Stimulated activated CD8-positive, alpha-beta memory T cell treated with anti-CD3 and anti-CD28 coated beads, Interleukin-4, amount 100 ng/mL, for 1 hour (primary cell): ENCODE measurements around the gene P3H3.

ENCODE experiments used
- DNase-seq, 2 donors: peaks; one replicate each; pipeline ENCODE4 v3.0.0-alpha.2; 2020; ENCODE audit warnings: low read depth in 2 of 2, low spot score in 1 of 2

P3H3 gene

DNA sequence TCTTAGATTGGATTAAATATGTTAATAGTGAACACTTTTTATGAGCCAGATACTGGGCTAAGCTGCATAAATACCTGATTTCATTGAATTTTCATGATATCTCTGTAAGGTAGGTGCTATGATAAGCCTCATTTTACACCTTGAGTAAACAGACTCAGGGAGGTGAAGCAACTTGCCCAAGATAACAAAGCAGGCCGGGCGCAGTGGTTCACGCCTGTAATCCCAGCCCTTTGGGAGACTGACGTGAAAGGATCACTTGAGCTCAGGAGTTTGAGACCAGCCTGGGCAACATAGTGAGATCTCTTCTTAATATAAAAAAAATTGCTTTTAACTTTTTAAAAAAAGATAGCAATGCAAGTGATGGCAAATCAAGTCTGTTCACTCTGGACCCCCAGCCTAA is 13.9 kb downstream of the P3H3 start:
- DNase-seq = no peak

DNA sequence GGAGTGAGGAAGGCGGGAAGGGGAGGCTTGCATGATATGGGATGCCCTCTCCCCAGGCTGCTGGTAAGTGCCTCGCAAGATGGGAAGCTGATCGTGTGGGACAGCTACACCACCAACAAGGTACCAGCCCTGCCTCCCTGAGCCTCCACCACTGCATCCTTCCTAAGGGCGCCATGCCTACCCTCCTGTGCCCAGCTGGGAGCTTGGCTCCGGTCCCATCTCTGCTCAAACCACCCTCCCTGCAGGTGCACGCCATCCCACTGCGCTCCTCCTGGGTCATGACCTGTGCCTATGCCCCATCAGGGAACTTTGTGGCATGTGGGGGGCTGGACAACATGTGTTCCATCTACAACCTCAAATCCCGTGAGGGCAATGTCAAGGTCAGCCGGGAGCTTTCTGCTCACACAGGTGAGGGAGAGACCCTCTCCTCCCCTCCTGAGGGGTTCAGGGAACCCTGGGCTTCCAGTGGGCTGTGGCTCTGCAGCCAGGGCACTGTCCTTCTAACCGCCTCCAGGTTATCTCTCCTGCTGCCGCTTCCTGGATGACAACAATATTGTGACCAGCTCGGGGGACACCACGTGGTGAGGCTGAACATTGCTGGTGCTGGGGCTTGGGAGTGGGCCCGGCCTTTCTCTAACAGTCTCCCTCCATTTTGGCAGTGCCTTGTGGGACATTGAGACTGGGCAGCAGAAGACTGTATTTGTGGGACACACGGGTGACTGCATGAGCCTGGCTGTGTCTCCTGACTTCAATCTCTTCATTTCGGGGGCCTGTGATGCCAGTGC is 15.1 kb downstream of the P3H3 start:
- no peak for DNase-seq

DNA sequence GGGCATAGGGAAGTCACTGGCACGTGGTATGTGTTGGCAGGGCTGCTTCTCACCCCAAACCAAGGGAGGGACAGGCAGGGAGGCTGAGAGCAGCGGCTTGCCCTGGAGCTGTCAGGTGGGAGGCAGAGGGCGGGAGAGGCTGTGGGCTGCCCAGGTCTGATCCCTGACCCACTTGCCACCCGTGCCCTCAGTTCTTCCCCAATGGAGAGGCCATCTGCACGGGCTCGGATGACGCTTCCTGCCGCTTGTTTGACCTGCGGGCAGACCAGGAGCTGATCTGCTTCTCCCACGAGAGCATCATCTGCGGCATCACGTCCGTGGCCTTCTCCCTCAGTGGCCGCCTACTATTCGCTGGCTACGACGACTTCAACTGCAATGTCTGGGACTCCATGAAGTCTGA is 17.2 kb downstream of the P3H3 start:
- DNase-seq = no peak

DNA sequence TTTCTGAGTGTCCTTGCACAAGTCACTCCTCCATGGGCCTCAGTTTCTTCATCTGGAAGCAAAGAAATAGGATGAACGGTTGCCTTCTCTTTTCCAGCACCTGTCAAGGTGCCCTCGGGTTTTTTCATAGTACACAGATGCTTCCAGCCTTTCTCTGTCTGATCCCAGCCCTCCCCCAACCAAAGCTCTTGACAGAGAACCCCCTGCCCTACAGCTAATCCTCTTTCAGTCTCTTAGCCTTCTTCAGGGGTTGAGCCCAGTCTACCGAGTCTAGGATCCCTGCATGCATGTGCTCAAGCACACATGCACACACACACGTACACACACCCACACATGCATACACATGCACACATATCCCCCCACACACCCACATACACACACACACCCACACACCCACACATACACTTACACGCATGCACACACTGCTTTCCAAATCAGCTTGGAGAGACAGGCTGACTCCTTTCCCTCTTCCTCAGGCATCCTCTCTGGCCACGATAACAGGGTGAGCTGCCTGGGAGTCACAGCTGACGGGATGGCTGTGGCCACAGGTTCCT is 18.2 kb downstream of the P3H3 start:
- no peak for DNase-seq

DNA sequence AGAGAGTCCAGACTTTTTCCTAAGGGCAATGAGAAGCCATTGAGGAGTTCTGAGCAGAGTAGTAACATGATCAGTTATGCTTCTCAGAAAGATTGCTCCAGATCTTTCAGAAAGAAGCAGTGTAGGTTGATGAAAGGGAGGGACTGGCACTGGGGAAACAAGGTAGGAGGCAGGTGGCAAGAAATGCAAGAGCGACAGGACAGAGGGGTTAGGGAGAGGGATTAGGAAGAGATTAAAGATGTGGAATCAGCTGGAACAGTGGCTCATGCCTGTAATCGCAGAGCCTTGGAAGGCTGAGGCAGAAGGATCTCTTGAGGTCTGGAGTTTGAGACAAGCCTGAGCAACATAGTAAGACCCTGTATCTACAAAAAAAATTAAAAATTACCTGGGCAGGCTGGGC is 19.5 kb downstream of the P3H3 start:
- no peak for DNase-seq

DNA sequence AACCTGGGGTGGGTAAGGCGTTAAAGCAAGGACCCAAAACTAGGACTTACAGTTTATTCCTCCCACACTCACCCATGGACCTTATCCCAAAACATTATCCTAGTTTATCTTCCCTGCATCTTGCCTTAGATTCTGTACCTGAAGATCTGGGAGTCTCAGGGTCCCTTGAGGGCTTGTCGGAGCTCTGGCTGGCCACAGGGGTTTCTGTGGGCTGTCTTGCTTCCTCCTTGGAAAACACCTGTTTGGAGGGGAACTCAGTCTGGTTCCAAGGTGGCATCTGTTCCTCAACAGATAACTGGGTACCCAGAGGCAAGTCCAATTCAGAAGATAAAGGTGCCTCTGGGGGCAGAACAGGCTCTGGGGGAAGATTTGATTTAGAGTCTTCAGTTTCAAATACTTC is 21.2 kb downstream of the P3H3 start:
- DNase-seq = no peak

DNA sequence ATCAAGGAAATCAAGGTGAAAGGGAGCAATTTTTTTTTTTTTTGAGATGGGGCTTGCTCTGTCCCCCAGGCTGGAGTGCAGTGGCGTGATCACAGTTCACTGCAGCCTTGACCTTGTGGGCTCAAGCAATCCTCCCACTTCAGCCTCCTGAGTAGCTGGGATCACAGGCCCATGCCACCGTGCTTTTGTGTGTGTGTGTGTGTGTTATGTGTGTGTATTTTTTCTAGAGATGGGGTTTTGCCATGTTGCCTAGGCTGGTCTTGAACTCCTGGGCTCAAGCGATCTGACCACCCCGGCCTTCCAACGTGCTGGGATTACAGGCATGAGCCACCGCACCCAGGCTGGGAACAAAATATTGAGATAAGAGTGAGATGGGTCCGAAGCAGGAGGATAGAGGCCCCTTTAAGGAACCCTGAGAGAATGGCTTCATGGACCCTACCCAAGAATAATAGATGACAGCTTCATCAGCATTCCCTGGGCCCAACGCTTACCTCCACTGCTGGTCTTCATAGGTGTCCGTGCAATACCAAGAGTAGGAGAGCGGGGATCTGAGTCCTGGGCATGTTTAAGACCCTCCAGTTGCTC is 21.9 kb downstream of the P3H3 start:
- no peak for DNase-seq

DNA sequence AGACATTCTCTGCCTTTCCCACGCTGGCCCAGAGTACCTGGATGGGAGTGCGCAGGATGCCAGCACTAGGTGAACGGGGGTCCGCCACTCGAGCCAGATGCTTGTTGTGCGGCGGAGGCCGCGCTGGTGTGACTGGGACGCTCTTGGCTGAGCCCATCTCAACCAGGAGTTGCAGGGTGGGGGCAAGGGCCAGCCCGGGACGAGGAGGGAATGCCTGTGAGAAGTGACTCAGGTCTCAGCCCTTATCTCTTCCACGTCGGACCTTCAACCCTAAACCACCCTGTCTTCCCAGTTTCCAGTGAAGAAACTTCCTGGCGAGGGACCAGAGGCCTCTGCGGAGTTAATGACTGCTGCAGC is 22.6 kb downstream of the P3H3 start:
- DNase-seq = no peak

DNA sequence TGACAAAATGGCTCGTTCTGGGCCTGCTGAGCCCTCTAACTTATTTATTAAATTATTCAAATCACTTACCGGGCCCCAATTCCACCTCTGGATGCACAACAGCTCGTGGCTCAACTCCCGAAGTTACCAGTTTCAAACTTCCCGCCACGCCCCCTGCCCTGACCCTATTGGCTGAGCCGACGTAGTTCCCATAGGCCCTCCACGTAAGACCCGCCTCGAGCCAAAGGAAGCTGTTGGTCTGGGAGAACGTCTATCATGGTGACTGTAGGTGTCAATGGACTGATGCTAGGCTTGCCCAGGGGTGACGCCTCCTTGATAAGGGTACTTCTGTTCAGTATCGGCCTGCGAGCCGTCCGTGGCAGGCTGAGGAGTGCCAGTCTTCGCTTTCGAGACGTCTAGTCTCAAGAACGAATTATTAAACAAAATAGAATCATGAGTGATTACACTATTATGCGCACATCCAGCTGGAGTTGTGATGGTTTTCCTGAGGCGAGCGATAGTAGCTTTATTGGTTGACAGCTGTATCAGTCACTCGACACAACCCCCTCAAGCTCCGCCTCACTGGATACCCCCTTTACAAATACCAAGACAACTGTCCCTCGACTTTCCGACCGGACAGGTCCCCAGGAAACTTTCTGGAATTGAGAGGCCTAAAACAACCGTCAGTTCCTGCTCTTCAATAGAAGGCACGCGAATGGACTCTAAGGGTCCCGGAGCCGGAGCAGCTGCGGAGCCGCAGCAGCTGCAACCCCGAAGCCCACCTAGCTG is 23.1 kb downstream of the P3H3 start, which contains the start of gene CDCA3:
CDCA3 (minus strand) TSS at position 134 of the 768 bp plus-strand sequence. CDS start 334 bp downstream, outside the sequence.
- peak; percentile 80 to 85 for DNase-seq

DNA sequence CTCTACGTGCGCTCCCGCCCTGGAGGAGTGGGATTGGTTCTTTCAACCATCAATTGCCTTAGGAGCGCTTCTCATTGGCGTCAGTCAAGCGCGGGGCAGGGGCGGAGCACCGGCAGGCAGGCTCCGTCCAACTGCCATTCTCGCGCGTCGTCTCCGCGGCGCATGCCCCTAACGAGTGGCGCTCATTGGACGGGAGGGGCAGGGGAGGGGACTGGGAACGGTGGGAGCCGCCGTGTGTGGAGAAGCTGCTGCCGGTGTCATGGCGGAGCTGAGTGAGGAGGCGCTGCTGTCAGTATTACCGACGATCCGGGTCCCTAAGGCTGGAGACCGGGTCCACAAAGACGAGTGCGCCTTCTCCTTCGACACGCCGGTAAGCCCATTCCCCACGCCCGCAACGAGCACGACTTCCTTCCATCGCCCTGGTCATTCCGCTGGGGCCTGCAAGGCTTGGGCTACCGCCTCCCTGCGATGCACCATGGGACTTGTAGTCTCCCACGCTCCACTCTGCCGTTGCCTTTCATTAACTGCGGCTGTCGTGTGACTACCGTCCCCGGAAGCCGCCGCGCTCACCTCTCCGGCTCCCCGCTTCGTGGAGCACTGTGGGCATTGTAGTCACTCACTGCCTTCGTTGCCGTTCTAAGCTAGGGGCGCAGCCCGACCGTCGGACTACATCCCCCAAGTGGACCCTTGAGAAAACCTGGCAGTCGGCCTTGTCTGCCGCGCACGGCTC is 23.9 kb downstream of the P3H3 start, which contains the start of gene USP5:
USP5 (plus strand) TSS at position 230 of the 730 bp plus-strand sequence; CDS start at position 260, 30 bp downstream.
- DNase-seq = peak; percentile 93 to 96

DNA sequence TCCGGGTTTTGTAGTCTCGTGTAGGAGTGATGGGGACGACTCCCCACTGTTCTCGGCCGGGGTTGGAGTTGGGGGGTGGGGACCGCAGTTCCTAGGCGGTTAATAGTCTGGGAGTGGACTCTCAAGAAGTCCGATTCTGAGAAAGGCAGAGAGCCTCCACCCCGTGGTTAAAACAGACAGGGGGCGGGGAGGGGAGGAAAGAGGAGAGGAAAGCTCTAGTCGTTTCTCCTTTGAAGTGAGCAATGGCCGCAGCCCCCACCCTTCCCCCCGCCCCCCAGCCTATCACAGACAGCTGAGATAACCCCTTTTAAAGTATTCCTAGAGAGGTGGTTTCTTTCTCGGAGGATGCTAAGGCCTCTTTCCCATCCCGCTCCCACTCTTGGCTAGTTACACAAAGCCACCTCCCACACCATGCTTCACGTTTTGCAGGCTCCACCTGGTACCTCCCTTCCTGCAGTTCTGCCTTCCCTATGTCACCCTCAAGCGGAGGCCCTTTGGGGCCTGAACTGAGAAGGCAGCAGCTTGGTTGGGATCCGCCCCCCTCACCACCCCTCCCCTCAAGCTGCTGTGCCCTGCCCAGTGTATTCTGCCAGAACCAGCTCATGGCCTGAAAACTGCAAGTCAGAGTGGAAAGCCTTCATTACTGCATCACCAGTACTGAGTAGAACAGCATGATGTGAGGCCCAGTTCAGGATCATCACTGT is 24.6 kb downstream of the P3H3 start:
- DNase-seq = no peak

DNA sequence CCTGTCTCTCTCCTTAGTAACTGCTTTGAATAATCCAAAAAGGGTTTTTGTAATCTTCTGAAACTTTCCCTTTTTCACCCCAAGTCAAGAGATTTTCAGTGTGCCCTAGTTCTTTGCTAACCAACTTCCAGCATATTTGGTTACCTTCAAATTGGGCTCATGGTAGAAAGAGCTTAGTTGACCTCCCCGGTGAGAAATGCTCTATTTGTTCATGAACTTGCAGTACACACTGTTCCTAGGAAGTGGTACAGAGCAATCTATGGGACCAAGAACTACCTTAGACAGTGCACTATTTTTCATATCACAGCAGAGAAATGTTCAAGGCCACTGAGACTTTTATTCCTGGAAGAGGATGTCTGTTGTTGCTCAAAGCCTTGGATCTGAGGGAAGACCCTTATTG is 25.4 kb downstream of the P3H3 start:
- DNase-seq = no peak

DNA sequence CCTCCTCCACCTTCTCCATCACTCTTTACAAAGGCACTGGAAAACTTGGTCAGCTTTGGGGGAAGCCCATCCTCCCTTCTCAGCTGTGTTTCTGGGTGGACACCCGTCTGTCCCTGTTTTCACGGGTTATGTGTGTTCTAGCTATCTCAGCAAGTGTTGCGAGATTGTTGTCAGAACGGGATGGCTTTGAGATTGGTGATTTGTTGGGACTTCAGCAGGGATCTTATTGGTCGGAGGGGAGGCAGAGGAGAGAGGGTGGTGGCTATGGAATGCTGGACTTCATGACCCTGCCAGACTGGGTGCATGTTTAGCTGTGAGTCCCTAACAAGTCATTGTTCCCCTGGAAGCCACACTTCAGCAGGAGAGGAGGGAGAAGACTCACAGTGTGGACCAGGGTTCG is 25.8 kb downstream of the P3H3 start:
- no peak for DNase-seq

DNA sequence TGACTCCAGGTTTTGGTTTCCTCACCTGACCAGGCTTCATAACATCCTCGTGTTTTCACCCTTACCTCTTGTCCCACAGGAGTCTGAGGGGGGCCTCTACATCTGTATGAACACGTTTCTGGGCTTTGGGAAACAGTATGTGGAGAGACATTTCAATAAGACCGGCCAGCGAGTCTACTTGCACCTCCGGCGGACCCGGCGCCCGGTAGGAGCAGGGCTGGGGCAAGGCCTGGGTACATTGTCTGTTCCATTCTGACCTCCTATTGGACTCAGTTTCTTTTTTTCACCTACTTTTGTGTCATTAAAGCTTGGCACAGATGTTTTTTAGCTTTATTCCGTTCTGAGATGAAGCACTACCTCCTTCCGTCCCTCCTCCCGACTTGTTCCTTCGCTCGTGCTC is 27.1 kb downstream of the P3H3 start:
- DNase-seq = no peak

DNA sequence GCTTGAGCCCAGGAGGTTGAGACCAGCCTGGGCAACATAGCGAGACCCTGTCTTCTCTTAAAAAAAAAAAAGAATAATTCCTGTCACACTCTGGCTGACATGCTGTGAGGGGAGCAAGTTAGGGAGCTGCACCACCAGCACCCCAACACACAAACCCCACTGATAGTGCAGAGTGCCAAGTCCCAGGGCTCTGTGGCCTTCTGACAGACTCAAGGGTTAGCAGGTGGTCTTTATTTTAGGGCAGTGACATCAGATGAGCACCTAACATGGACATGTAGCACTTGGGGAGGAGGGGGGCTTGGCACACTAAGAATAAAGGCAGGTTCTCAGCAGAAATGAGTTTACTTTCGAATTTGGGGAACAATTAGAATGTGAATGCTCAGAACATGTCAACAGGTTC is 30.6 kb downstream of the P3H3 start:
- no peak for DNase-seq

DNA sequence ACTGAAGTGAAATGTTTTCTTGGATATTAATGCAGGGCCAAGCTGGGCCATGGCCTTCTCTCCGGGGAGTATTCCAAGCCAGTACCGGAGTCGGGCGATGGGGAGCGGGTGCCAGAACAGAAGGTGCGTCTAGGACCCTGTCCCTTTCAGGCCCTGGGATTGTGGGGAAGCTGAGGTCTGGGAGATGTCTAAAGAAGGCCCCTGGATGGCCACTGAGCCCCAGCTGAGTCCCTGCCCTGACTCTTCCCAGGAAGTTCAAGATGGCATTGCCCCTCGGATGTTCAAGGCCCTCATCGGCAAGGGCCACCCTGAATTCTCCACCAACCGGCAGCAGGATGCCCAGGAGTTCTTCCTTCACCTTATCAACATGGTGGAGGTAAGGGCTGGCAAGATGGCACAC is 31.9 kb downstream of the P3H3 start:
- DNase-seq = no peak

DNA sequence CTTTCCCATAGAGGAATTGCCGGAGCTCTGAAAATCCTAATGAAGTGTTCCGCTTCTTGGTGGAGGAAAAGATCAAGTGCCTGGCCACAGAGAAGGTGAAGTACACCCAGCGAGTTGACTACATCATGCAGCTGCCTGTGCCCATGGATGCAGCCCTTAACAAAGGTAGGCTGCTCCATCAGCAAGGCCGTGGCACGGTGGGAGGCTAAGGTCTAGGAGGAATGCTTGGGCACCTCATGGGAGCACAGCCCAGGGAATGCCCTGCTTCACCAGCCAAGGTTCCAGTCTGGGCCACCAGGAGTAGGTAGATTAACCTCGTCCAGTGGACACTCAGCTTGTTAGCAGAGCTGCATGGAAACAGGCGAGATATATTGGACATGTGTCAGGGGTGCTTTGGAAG is 32.7 kb downstream of the P3H3 start:
- no peak for DNase-seq

DNA sequence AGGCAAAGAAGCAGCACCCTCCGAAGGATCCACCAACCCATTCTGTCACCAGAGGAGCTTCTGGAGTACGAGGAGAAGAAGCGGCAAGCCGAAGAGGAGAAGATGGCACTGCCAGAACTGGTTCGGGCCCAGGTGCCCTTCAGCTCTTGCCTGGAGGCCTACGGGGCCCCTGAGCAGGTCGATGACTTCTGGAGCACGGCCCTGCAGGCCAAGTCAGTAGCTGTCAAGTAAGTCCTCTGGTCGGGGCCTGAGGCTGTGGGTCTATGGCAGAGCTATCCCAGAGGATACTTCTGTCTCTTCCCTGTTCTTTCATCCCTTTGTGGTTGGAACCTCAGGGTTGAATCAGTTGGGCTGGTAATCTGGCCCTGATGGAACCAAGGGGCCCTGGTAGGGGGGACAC is 33.2 kb downstream of the P3H3 start:
- DNase-seq = no peak

DNA sequence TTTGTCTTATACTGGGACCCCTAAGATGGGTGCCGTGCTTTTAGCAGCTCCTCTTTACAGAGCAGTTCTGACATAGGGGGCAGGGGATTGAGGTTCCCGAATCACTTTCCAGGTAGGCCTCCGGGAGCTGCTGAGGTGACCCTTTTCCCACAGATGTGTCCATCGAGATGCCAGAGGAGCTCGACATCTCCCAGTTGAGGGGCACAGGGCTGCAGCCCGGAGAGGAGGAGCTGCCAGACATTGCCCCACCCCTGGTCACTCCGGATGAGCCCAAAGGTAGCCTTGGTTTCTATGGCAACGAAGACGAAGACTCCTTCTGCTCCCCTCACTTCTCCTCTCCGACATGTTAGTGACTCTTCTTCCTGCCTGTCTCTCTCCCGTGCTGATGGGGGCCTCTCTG is 34.8 kb downstream of the P3H3 start:
- DNase-seq = no peak

DNA sequence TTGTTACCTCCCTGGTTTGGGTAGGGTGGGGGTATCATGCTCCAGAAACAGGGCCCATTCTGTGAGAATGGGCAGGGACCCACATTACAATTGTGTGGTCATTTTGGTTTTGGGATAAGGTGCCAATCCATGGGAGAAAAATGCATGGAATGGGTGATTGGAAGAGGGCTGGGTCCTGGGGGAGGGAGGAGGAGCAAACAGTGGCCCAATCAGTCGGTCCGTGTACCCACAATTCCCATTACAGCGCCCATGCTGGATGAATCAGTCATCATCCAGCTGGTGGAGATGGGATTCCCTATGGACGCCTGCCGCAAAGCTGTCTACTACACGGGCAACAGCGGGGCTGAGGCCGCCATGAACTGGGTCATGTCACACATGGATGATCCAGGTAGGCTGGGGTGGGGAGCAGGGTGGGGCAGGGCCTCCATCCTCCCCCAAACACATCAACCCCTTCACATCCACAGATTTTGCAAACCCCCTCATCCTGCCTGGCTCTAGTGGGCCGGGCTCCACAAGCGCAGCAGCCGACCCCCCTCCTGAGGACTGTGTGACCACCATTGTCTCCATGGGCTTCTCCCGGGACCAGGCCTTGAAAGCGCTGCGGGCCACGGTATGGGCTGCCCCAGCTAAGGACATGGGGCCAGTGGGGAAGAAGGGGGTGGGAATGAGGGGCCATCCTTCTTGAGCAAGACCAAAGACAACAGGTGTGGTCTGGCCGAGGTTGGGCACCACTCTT is 35.5 kb downstream of the P3H3 start:
- DNase-seq = no peak
